Activated naive CD8-positive, alpha-beta T cell treated with anti-CD3 and anti-CD28 coated beads, Interleukin-2, amount 50 U/mL, for 24 hours (primary cell): ENCODE results near the gene ST6GALNAC4.

Experiments used
- ATAC-seq: fragments of 150-1000 bp; cut with Tn5 transposase; one replicate; pipeline ENCODE4 v1.10.0; 2021
- DNase-seq: peaks from one replicate; pipeline ENCODE4 v3.0.0; 2021
- H3K27ac Mint-ChIP-seq: one replicate; pipeline ENCODE4 v1.8.0; 2021; ENCODE audit warnings: mild to moderate bottlenecking, mixed read lengths
- H3K27me3 Mint-ChIP-seq: one replicate; pipeline ENCODE4 v1.8.0; 2021; ENCODE audit warnings: mixed read lengths
- H3K36me3 Mint-ChIP-seq: one replicate; pipeline ENCODE4 v1.8.0; 2021; ENCODE audit warnings: low read depth, mixed read lengths
- H3K4me1 Mint-ChIP-seq: one replicate; pipeline ENCODE4 v1.8.0; 2021; ENCODE audit warnings: mixed read lengths
- H3K4me3 Mint-ChIP-seq: one replicate; pipeline ENCODE4 v1.8.0; 2021; ENCODE audit warnings: mild to moderate bottlenecking, moderate library complexity, mixed read lengths
- H3K9me3 Mint-ChIP-seq: one replicate; pipeline ENCODE4 v1.8.0; 2021; ENCODE audit warnings: mixed read lengths

Gene ST6GALNAC4

GRCh38 chr9:127928676-127929624 is 12.1 kb upstream of the ST6GALNAC4 start:
- no peaks in the 10 kb centered on the region for H3K36me3 Mint-ChIP-seq
- peaks cover 17% of the 10 kb centered on the region for H3K27me3 Mint-ChIP-seq
- no peak for ATAC-seq
- DNase-seq = no peak
- H3K27ac Mint-ChIP-seq = no peak overlapping the region
- H3K4me3 Mint-ChIP-seq = no peak overlapping the region
- peaks cover 26% of the 10 kb centered on the region for H3K4me1 Mint-ChIP-seq
- H3K9me3 Mint-ChIP-seq = no peaks in the 10 kb centered on the region

DNA sequence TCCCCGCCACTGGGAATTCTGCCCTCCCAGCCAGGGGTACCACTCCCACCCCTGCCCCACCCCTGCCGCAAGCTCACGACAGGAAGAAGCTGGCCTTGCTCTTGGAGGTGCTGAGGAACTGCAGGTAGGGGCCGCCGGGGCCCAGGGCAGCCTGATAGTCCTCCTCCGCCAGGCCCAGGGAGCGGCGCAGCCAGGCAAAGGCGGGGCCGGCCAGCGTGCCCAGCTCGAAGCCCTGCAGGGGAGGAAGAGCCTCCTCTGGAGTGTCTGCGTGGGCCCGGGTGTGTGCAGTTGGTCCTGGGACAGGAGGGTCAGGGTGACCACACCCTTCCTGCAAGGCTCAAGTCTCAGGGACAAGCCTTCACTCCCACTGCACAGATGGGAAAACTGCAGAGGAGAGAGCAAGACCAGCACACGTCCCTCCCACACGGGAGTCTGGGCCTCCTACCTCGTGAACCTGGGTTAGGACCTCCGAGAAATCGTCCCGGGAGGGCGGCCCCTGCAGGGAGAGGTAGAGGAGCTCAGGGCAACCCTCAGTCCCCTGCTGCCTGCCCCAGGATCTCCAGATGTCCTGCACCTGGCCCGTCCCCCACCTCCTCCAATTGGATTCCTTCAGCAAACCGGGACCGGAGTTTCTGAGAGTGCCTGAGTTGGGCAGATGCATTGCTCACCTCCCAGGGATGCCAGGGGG is 11.3 kb upstream of the ST6GALNAC4 start:
- Mint-ChIP-seq H3K36me3 (no peaks in the 10 kb centered on the region), H3K4me1 (peaks cover 25% of the 10 kb centered on the region), H3K9me3 (no peaks in the 10 kb centered on the region), H3K27ac (no peak overlapping the region), H3K27me3 (peaks cover 19% of the 10 kb centered on the region), H3K4me3 (no peak overlapping the region)
- no peak for ATAC-seq
- DNase-seq = no peak

- H3K36me3 Mint-ChIP-seq = no peaks in the 10 kb centered on the region
- peaks cover 21% of the 10 kb centered on the region for H3K27me3 Mint-ChIP-seq
- DNase-seq (peak; percentile 58), ATAC-seq (no peak)
- no peaks in the 10 kb centered on the region for H3K9me3 Mint-ChIP-seq
- H3K27ac Mint-ChIP-seq = no peak overlapping the region
- H3K4me1 Mint-ChIP-seq = peaks cover 22% of the 10 kb centered on the region
- peak overlapping the region; percentile 69 for H3K4me3 Mint-ChIP-seq
These were observed 10.6 kb upstream of the ST6GALNAC4 start for GRCh38 chr9:127927201-127927987.

- H3K9me3 Mint-ChIP-seq = no peaks in the 10 kb centered on the region
- no peak overlapping the region for H3K27ac Mint-ChIP-seq
- H3K4me3 Mint-ChIP-seq = peak overlapping the region; percentile 69
- peaks cover 25% of the 10 kb centered on the region for H3K4me1 Mint-ChIP-seq
- no peak for ATAC-seq
- no peaks in the 10 kb centered on the region for H3K36me3 Mint-ChIP-seq
- peaks cover 23% of the 10 kb centered on the region for H3K27me3 Mint-ChIP-seq
- DNase-seq = no peak
These were observed 10.0 kb upstream of the ST6GALNAC4 start for GRCh38 chr9:127926906-127927200.

GRCh38 chr9:127925959-127926905 is 9.4 kb upstream of the ST6GALNAC4 start:
- Mint-ChIP-seq H3K4me1 (peaks cover 22% of the 10 kb centered on the region), H3K9me3 (no peaks in the 10 kb centered on the region), H3K27ac (no peak overlapping the region), H3K36me3 (no peaks in the 10 kb centered on the region), H3K4me3 (peak overlapping the region; percentile 69), H3K27me3 (peaks cover 23% of the 10 kb centered on the region)
- DNase-seq (no peak), ATAC-seq (no peak)

GRCh38 chr9:127924736-127925444 is 8.0 kb upstream of the ST6GALNAC4 start:
- no peaks in the 10 kb centered on the region for H3K36me3 Mint-ChIP-seq
- DNase-seq = no peak
- no peak overlapping the region for H3K27ac Mint-ChIP-seq
- H3K4me1 Mint-ChIP-seq = peaks cover 23% of the 10 kb centered on the region
- H3K9me3 Mint-ChIP-seq = no peaks in the 10 kb centered on the region
- no peak overlapping the region for H3K4me3 Mint-ChIP-seq
- H3K27me3 Mint-ChIP-seq = peaks cover 22% of the 10 kb centered on the region
- no peak for ATAC-seq

DNA sequence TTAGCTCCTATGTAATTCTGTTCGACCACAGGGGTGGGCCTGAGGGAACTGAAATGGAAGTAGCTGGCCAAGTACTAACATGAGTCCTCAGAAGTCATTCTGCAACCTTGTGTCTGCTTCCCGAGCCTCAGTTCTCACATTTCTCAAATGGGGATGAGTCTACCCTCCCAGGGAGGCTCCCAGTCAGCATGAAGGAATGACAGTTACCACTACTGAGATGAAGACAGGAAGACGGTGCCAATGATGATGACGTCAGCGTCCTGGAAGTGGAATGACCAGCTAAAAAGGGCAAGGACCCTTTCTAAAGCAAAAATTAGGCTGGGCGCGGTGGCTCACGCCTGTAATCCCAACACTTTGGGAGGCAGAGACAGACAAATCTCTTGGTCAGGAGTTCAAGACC is 6.9 kb upstream of the ST6GALNAC4 start:
- no peaks in the 10 kb centered on the region for H3K36me3 Mint-ChIP-seq
- DNase-seq (no peak), ATAC-seq (no peak)
- H3K4me3 Mint-ChIP-seq = no peak overlapping the region
- no peaks in the 10 kb centered on the region for H3K9me3 Mint-ChIP-seq
- H3K27ac Mint-ChIP-seq = no peak overlapping the region
- peaks cover 15% of the 10 kb centered on the region for H3K27me3 Mint-ChIP-seq
- peaks cover 30% of the 10 kb centered on the region for H3K4me1 Mint-ChIP-seq

GRCh38 chr9:127923046-127923445 is 6.2 kb upstream of the ST6GALNAC4 start:
- Mint-ChIP-seq H3K27me3 (peaks cover 10% of the 10 kb centered on the region), H3K36me3 (no peaks in the 10 kb centered on the region), H3K4me1 (peaks cover 34% of the 10 kb centered on the region), H3K9me3 (no peaks in the 10 kb centered on the region), H3K4me3 (no peak overlapping the region), H3K27ac (no peak overlapping the region)
- ATAC-seq (no peak), DNase-seq (no peak)

DNA sequence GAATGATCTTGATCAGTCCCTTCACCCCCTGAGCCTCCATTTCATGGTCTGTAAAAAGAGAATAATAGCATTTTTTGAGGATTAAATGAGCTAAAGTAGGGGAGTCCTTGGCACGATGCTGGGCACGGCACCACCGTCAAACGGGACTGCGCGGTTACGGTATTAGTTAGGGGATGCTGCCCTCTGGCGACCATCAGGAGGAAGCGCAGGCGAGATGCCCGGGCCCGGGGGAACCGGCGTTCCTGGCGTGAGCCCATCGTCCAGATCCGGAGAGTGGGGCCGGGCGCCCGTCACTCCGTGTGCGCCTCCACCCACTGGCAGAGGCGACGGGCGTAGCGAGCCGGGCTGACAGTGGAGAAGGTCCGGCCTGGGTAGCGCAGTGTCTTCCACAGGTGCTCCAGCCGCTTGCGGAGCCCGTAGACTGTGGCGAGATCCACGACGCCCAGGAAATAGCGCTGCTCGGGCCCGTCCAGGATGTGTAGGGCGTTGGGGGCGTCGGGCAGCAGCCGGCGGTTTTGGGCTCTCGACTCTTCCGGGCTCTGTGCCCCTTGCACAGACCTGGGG is 4.8 kb upstream of the ST6GALNAC4 start:
- no peak overlapping the region for H3K27ac Mint-ChIP-seq

GRCh38 chr9:127920794-127921193 is 4.0 kb upstream of the ST6GALNAC4 start:
- Mint-ChIP-seq H3K27me3 (peaks cover 10% of the 10 kb centered on the region), H3K36me3 (no peaks in the 10 kb centered on the region), H3K9me3 (no peaks in the 10 kb centered on the region), H3K4me1 (peaks cover 43% of the 10 kb centered on the region), H3K4me3 (no peak overlapping the region), H3K27ac (peak overlapping the region; percentile 49)
- ATAC-seq (no peak), DNase-seq (no peak)

More for the DNA sequence above, 4.8 kb upstream of the ST6GALNAC4 start:
- peaks cover 41% of the 10 kb centered on the region for H3K4me1 Mint-ChIP-seq
- peaks cover 10% of the 10 kb centered on the region for H3K27me3 Mint-ChIP-seq
- ATAC-seq (peak; percentile 31), DNase-seq (peak; percentile 85)
- no peak overlapping the region for H3K4me3 Mint-ChIP-seq
- no peaks in the 10 kb centered on the region for H3K36me3 Mint-ChIP-seq
- H3K9me3 Mint-ChIP-seq = no peaks in the 10 kb centered on the region

DNA sequence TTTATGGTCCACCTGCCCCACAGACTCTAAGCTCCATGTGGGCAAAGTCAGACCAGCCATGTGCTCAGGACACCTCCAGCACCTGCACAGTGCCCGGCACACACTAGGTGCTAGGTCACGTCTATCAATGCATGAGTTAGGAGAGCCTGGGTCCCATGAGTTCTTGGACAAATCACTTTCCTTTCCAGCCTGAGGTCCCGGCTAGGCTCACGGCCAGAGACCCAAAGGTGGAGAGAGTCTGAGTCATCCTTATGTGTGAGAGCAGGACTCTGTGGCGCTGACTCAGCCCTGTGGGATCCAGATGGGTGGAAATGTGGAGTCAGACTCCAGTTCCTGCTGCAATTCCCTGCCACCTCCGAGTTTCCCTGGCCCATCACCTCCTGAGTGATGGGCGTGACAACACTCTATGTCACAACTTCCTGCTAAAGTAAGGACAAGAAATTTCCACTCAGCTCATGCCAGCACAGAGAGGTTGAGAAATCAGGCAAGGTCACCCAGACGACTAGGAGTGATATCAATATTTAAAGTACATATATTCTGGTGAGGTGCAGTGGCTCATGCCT is 2.5 kb upstream of the ST6GALNAC4 start:
- H3K4me1 Mint-ChIP-seq = peaks cover 52% of the 10 kb centered on the region
- ATAC-seq (peak; percentile 22), DNase-seq (peak; percentile 63)
- peak overlapping the region; percentile 71 for H3K27ac Mint-ChIP-seq
- H3K9me3 Mint-ChIP-seq = no peaks in the 10 kb centered on the region
- H3K4me3 Mint-ChIP-seq = peak overlapping the region; percentile 35
- H3K36me3 Mint-ChIP-seq = no peaks in the 10 kb centered on the region
- H3K27me3 Mint-ChIP-seq = peaks cover 6% of the 10 kb centered on the region

DNA sequence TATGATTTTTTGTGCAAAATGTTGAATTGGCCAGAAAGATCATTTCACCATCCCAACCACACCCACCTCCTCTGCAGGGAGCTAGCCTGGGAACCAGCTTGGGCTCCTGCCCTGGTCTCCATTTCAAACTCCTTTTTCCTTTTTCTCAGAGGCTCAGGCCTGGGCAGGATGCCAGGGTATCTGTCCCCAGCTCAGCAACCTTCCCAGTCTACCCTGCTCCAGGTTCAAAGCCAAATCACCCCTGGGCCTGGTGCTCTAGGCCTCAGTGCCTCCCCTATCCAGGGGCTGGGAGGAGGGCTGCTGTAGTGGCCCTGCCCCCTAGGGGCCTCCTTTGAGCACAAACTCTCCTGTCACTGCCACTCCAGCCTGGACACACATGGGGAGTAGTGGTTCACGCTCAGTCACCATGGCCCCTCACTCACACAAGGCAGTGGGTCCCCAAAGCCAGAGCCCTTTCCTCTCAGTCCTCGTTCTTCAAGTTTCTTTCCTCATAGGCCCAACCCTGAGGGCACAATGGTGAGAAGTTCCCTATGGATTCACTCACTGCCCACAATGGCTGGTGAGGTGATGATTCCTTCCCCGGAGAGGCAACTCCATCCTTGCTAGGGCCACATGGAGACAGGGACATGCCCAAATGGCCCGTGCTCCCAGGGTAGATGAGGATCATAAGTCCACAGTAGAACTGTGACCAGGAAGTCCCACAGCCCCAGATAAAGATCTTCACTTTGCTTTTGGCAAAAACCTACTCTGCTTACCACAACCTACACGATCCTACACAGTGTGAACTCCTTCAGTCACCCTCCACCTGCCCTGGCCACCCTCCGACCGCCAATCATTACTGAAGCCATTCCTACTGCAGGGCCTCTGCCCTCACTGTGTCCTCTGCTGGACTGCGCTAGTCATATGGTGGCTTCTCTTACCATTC is 1.6 kb upstream of the ST6GALNAC4 start:
- DNase-seq (no peak), ATAC-seq (no peak)
- Mint-ChIP-seq H3K36me3 (peaks cover 5% of the 10 kb centered on the region), H3K4me1 (peaks cover 55% of the 10 kb centered on the region), H3K27me3 (peaks cover 6% of the 10 kb centered on the region), H3K27ac (peak overlapping the region; percentile 71), H3K4me3 (peak overlapping the region; percentile 78), H3K9me3 (no peaks in the 10 kb centered on the region)
